ENCODE data around the gene BHLHE41. TPM values are rescaled to one million over a fixed set of nuclear protein-coding genes. Genes with fewer than 3 reads are reported as not detected.

The BHLHE41 gene
- polyA plus RNA-seq, 1 experiment = 5.3 TPM

- ChIA-PET POLR2A (no interaction called here), CTCF (no interaction called here)
- Histone ChIP-seq H3K36me3 (ENCODE audit: control insufficient read depth, insufficient read depth, low read length) (no peaks in the 10 kb centered on the region), H3K27me3 (ENCODE audit: control insufficient read depth, insufficient read depth, low read length) (no peaks in the 10 kb centered on the region), H3K4me3 (ENCODE audit: low read depth, low read length) (no peak overlapping the region)
- no peak for DNase-seq (ENCODE audit: low read depth)
- TF ChIP-seq, protein P1, sequence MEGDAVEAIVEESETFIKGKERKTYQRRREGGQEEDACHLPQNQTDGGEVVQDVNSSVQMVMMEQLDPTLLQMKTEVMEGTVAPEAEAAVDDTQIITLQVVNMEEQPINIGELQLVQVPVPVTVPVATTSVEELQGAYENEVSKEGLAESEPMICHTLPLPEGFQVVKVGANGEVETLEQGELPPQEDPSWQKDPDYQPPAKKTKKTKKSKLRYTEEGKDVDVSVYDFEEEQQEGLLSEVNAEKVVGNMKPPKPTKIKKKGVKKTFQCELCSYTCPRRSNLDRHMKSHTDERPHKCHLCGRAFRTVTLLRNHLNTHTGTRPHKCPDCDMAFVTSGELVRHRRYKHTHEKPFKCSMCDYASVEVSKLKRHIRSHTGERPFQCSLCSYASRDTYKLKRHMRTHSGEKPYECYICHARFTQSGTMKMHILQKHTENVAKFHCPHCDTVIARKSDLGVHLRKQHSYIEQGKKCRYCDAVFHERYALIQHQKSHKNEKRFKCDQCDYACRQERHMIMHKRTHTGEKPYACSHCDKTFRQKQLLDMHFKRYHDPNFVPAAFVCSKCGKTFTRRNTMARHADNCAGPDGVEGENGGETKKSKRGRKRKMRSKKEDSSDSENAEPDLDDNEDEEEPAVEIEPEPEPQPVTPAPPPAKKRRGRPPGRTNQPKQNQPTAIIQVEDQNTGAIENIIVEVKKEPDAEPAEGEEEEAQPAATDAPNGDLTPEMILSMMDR (IDR thresholded peaks at IDR 0.05; ENCODE audit: insufficient read depth, low read depth, low read length) = no peak
These were observed 12.1 kb downstream of the BHLHE41 start for GRCh38 chr12:26112703-26113147.

DNA sequence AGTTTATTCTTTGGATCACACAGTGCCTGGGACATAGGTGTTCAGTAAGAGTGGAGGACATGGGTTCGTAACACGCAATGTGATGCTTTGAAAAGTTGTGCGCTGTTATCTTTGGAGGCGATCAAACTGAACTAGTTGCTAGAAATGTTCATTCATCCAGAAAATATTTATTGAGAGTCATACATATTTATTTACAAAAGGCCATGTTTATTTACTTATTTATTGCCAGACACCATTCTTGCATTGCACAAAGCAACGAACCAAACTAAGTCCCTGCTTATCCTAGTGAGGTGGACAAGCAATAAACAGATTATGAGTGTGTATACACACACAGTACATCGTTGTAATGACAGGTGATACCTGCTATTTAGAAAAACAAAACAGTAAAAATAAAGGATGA, 12.6 kb downstream of the BHLHE41 start:
- no peaks in the 10 kb centered on the region for H3K36me3 ChIP-seq (ENCODE audit: control insufficient read depth, insufficient read depth, low read length)
- DNase-seq (ENCODE audit: low read depth) = no peak
- TF ChIP-seq, protein P1 (IDR thresholded peaks at IDR 0.05; ENCODE audit: insufficient read depth, low read depth, low read length) = no peak
- no peaks in the 10 kb centered on the region for H3K27me3 ChIP-seq (ENCODE audit: control insufficient read depth, insufficient read depth, low read length)
- H3K4me3 ChIP-seq (ENCODE audit: low read depth, low read length) = no peak overlapping the region
- CTCF ChIA-PET = interaction anchor here (1.3 to 1.8 kb wide), 2 partner anchors 10 to 15 kb away, joined by 4 to 8 read pairs; no protein-coding TSS in a partner anchor
- POLR2A ChIA-PET = no interaction called here

DNA sequence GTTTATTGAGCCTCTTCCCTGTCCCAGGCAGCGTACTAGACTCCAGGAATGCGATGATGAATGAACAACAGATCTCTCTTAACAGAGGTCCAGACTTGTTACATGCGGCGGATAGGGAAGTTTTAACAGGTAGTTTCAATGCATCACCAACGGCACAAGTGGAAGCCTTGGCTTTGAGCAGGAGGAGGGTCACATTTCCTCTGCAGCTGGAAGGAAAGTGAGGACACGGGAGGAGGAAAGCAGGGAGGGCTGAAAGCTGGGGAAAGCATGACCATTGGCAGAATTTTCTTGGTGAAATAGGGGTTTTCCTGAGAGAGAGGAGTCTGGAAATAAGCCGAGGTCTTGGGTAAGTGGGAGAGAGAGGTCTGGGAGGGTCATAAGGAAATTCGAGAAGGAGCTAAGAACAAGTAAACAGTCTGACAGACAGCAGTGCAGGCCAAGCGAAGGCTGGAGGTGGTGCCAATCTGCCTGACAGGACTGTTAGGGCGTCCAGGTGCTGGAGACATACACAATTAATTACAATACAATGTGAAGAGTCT, 15.4 kb downstream of the BHLHE41 start:
- no peaks in the 10 kb centered on the region for H3K27me3 ChIP-seq (ENCODE audit: control insufficient read depth, insufficient read depth, low read length)
- DNase-seq (ENCODE audit: low read depth) = no peak
- H3K4me3 ChIP-seq (ENCODE audit: low read depth, low read length) = no peak overlapping the region
- H3K36me3 ChIP-seq (ENCODE audit: control insufficient read depth, insufficient read depth, low read length) = no peaks in the 10 kb centered on the region
- TF ChIP-seq, protein P1 (IDR thresholded peaks at IDR 0.05; ENCODE audit: insufficient read depth, low read depth, low read length) = no peak
- ChIA-PET CTCF (interaction anchor here (0.5 to 2.1 kb wide), 3 partner anchors 12 to 542 kb away, joined by 3 to 6 read pairs (median 5); no protein-coding TSS in a partner anchor), POLR2A (no interaction called here)

GRCh38 chr12:26108915-26109314, 15.9 kb downstream of the BHLHE41 start:
- H3K4me3 ChIP-seq (ENCODE audit: low read depth, low read length) = no peak overlapping the region
- no peaks in the 10 kb centered on the region for H3K27me3 ChIP-seq (ENCODE audit: control insufficient read depth, insufficient read depth, low read length)
- H3K36me3 ChIP-seq (ENCODE audit: control insufficient read depth, insufficient read depth, low read length) = no peaks in the 10 kb centered on the region
- ChIA-PET POLR2A (no interaction called here), CTCF (interaction anchor here (0.5 to 2.1 kb wide), 4 partner anchors 12 to 543 kb away, joined by 3 to 6 read pairs (median 4); no protein-coding TSS in a partner anchor)
- no peak for DNase-seq (ENCODE audit: low read depth)
- TF ChIP-seq, protein P1 (IDR thresholded peaks at IDR 0.05; ENCODE audit: insufficient read depth, low read depth, low read length) = no peak

GRCh38 chr12:26106347-26106746, 18.5 kb downstream of the BHLHE41 start:
- Histone ChIP-seq H3K36me3 (ENCODE audit: control insufficient read depth, insufficient read depth, low read length) (no peaks in the 10 kb centered on the region), H3K4me3 (ENCODE audit: low read depth, low read length) (no peak overlapping the region), H3K27me3 (ENCODE audit: control insufficient read depth, insufficient read depth, low read length) (no peaks in the 10 kb centered on the region)
- POLR2A ChIA-PET = no interaction called here
- TF ChIP-seq, protein P1 (IDR thresholded peaks at IDR 0.05; ENCODE audit: insufficient read depth, low read depth, low read length) = no peak
- DNase-seq (ENCODE audit: low read depth) = no peak
- CTCF ChIA-PET = no interaction called here
